ENCODE data around the gene RGS7. TPM values are rescaled to one million over a fixed set of nuclear protein-coding genes. Genes with fewer than 3 reads are reported as not detected.
"Not testable (repeated sequence)": the region's sequence is repeated elsewhere in the genome, so short reads cannot be mapped to it uniquely, and the experiment has no call there.

The RGS7 gene
- total RNA-seq, 1 donor from 2014 or later = not detected

DNA sequence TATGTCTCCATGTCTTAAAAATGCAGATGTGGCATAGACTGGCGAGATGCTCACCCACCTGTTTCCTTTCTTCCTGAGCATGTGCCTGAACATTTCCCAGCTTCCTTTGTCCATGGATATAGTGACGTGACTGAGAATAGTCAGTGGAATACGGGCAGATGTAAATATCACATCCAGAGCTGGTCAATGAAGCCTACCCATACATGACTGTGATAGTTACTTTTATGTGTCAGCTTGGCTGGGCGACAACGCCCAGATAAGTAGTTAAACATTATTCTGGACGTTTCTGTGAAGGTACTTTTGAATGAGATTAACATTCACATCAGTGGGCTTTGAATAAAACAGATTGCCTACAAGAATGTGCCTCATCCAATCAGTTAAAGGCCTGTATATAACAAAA lies 135.7 kb downstream of the RGS7 start:
- ATAC-seq = no peak
- DNase-seq = no peak
- intact Hi-C loops (cut with micrococcal nuclease) = no loop called here

DNA sequence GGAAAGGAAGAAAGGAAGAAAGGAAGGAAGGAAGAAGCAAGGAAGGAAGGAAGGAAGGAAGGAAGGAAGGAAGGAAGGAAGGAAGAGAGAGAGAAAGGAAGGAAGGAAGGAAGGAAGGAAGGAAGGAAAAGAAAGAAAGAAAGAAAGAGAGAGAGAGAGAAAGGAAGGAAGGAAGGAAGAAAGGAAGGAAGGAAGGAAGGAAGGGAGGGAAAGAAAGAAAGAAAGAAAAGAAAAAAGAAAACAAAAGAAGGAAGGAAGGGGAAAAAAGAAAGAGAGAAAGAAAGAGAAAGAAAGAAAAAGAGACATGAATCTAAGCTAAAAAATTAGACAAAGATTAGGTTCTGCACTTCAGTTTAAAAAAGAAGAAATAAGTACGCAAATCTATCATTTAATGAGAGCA lies 136.1 kb downstream of the RGS7 start:
- DNase-seq; intact Hi-C loops (cut with micrococcal nuclease); ATAC-seq: not testable (repeated sequence)

DNA sequence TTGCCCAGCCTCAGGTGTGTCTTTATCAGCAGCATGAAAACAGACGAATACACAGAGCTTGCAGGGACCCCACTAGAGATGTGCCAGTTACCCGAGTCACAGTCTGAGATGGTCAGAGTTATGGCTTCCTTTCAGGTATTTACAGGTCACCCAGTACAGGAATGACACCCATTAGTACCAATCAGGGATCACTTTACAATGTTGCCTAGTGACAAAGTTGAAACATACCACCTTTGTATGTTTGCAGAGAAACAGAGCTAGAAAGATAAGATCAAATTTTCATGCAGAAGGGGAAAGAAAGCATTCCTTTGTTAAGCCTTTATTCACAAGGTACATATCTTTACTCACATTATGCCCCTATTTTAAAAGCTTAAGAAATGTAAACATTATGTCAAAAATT lies 137.6 kb downstream of the RGS7 start:
- intact Hi-C loops (cut with micrococcal nuclease) = no loop called here
- no peak for ATAC-seq
- DNase-seq = no peak

DNA sequence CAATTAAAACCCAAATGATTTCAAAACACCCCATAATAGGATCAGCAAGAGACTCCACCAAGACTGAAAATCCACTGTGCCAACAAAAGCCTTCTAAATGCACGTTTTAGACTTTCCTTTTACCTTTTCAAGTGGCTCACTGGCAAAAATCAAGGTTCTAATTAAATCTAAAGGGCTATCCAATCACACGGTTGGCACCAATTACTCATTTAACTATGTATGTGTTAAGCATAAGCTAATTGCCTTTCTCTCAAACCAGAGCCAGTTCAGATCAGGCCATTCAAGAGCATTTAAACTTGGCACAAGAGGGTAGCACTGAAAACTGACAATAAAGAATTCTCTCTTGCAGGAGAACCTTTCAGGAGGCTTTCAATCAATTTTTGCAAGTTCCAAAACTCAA lies 139.5 kb downstream of the RGS7 start:
- no peak for ATAC-seq
- no peak for DNase-seq
- intact Hi-C loops (cut with micrococcal nuclease) = no loop called here

DNA sequence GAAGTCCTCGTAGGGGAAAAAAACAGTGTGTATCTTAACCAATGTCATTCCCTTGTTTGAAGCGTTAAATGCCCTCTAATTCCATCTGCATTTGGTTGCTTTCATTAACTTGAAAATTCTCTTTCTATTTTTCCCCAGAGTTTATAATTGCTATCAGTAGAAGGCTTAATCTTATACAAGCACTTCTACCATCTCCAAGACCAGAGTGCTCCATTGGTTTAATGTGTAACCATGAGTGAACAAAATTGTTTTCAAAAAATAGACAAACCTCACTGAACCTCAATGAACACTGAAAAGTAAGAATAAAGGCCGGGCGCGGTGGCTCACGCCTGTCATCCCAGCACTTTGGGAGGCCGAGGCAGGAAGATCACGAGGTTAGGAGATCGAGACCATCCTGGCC lies 141.3 kb downstream of the RGS7 start:
- DNase-seq = no peak
- intact Hi-C loops (cut with micrococcal nuclease) = no loop called here
- no peak for ATAC-seq

DNA sequence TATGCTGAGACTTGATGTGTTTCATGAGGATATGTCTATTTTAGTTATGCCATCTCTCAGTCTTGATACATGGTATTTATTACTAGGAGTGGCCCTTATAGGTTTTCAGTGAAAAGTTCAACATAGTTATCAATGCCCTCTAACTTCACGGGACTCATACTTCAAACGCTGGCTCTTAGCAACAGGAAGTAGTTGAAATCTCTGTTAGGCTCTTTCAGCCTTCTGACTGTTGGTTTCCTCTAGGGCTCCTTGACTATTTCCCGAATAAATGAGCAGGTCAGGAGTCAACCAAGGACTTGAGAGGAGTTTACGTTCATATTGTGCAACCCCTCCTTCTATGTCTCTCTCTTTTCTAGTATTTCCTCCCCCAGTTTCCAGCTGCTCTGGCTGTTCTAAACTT lies 141.8 kb downstream of the RGS7 start:
- no peak for ATAC-seq

DNA sequence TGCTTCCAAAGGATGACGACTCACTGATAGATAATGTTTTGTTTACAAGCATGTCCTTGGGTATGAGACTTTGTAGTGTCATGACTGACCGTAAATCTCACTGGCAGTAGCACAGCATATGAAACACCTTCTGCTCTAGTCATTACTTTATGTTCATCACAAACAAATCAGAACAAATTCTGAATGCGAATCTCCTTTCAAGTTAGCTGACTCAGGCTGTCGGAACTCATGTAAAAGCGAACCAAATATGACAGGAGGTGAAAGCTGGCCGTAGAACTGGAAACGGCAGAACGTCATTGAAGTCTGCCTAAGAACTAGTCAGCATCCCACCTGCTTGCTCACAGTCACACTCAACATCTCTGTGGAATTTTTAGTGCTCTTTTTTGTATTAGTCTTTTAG lies 143.9 kb downstream of the RGS7 start:
- ATAC-seq (no peak), DNase-seq (no peak)
- intact Hi-C loops (cut with micrococcal nuclease) = no loop called here

More for the DNA sequence above, 141.8 kb downstream of the RGS7 start:
- intact Hi-C loops (cut with micrococcal nuclease) = no loop called here
- DNase-seq = no peak

DNA sequence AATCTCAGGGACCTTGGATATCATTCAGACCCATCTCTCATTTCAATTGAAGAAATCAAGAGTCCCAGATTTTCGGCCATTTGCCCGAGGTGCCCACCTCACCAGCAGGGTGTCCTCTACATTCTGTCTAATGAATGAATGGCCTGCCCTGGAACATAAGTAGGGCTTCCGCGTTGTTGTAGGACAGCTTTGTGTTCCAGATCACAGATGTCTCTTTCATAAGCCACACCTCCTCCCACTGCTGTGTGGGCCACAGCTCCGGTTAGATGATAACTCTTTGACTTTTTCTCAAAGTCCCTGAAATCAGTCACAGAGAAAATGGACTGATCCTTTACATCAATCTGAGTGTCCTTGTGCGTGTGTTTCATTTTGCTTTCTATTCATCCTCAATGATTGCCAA lies 144.4 kb downstream of the RGS7 start:
- ATAC-seq (no peak), DNase-seq (no peak)
- intact Hi-C loops (cut with micrococcal nuclease) = no loop called here

DNA sequence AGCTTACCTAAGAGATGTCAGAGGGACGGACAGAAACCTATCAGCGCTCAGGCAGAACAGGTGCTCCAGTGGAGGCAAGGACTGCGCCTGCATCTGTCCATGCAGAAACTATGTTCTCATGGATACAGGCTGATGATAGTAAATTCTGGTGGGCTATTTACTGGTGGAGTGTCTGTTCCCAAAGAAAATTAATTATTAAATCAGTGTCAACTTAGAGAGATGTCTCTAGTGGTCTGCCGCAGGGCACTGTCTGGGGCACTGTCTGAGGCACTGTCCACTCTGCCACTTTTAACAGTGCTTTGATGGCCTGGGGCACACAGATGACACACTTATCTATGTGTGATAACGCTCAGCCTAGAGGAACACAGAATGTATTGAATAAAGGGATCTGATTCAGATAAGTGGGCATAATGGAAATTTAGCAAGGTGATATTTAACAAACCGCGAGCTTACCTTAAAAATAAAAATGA lies 148.1 kb downstream of the RGS7 start:
- intact Hi-C loops (cut with micrococcal nuclease) = no loop called here
- no peak for DNase-seq
- no peak for ATAC-seq

DNA sequence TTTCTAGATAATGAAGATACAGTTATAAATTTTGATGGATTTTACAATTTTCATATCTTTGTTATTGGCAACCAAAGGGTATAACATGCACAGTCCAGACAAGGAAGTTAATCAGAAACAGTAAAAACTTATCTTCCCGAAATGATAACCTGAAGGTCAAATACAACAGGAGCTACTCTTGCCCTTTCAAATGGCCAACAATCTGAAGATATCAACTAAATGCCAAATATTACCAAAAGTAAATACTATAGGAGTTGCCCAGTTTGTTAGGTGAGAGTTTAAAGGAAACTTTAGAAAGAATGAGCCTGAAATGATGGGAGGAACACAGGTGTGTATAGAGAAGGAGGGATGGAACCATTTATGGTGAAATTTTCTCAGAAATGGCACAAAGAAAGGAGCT lies 153.2 kb downstream of the RGS7 start:
- ATAC-seq = no peak
- intact Hi-C loops (cut with micrococcal nuclease) = no loop called here
- DNase-seq = no peak

DNA sequence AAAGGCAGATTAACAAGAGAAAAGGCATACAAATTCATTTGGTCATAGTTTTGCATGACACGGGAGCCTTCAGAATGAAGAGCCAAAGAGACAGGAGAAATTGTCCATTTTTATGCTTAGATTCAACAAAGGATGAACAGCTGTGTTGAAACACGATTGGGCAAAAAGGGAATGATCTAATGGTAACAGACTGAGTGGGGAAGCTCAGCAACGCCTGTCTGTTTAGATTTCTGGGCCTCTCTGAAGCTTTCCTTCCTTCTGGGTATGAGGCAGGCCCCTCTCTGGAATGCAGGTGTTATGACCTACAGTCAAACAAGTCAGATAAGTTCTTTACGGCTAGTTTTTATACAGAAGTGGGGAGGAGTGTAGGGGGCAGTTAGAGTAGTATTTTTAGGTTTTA lies 154.6 kb downstream of the RGS7 start:
- DNase-seq (no peak), ATAC-seq (no peak)
- intact Hi-C loops (cut with micrococcal nuclease) = no loop called here

DNA sequence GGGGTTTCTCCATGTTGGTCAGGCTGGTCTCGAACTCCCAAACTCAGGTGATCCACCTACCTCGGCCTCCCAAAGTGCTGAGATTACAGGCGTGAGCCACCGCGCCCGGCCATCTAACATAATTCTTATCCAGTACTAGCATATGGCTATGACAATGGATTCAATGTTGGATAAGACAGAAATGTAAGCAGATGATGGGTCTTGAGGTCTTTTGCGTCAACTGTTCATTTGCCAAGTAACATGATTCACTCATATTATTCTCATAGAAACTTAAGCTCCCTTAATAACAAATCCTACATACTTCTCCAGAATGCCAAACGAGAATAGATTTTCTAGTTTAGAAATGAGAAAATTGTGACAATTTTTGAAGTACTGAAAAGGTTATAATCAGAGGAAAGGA lies 170.3 kb downstream of the RGS7 start:
- intact Hi-C loops (cut with micrococcal nuclease) = no loop called here
- ATAC-seq = no peak

DNA sequence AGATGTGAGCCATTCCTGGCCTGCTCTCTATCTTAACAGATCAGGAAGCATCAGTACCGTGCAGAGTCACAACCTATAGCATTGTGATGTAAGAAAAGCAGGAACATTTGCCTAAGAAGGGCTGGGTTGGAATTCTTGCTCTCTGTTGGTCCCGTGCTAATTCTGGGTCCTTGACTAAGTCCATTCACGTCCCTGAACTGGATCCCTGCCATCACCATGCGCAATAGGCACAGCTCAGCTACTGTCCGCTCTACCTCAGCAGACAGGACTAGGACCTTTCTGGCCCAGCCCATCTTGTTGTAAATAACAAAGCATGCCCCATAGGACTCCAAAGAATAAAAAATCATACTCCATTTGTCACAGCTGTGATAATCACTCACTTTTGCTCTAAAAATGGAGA lies 175.0 kb downstream of the RGS7 start:
- intact Hi-C loops (cut with micrococcal nuclease) = no loop called here
- DNase-seq (no peak), ATAC-seq (no peak)

More for the DNA sequence above, 170.3 kb downstream of the RGS7 start:
- DNase-seq = no peak

DNA sequence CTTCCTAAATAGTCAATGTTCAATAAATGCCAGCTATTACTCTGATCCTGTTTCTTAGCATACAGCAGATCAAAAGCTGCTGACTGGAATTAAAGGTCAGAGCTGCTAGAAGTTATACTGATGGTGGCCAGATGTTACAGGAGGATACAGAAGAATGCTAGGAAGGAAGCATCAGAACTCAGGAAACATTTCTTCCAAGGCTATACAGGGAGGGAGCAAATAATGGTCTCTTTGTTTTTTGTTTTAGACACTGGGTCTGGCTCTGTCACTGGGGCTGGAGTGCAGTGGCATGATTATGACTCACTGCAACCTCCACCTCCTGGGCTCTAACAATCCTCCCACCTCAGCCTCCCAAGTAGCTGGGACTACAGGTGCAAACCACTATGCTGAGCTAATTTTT lies 175.5 kb downstream of the RGS7 start:
- DNase-seq (no peak), ATAC-seq (no peak)
- intact Hi-C loops (cut with micrococcal nuclease) = no loop called here

DNA sequence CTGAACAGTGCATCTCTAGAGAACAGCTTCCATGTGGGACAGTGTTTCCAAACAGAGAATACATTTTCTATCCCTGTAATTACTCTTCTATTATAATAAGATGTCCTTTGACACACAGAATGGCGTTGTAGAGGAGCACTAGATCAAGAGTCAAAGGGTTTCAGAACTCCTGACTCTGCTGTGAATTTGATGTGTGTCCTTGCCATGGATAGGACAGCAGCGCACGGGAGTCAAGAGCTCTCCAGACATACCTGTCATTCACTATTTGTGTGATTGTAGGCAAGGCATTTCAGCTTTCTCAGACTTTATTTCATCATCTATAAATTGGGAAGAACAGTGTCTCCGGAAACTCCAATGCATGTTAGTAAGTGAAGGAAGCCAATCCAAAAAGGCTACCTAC lies 176.4 kb downstream of the RGS7 start:
- no peak for ATAC-seq
- no peak for DNase-seq
- intact Hi-C loops (cut with micrococcal nuclease) = no loop called here

DNA sequence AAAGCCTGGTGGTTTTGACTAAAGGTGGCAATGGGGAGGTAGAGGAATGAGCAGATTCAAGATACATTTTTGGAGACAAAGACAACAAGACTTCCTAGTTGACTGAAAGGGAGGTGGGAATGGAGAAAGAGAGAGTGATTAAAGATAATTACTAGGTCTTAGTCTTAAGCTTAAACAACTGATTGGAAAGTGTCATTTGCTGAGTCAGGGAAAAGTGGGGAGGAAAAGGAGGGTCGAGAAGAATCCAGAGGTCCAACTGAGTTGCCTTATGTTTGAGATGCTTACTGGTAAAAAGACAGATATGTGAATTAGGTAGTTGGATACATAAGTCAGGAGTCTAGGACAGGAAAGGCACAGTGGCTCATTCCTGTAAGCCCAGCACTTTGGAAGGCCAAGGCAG lies 179.3 kb downstream of the RGS7 start:
- intact Hi-C loops (cut with micrococcal nuclease) = no loop called here
- ATAC-seq = no peak

DNA sequence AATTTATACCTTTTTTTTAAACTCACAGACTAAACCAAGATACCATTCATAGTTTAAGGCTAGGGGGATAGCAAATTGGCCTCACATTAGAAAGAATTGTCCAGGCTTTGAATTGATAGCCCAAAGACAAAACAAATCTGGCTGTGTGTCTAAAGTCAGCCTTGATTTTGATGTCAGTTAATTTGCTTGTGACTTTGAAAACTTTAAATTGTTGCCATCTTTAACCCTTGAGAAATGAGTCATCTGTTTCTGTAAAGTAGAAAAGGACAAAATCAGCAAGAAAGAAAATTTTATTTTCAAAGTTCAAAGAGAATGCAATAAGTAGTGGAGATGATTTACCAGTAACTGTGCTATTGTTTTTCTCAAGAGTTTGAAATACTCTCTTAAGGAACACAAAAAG lies 184.5 kb downstream of the RGS7 start:
- DNase-seq = no peak
- intact Hi-C loops (cut with micrococcal nuclease) = no loop called here
- no peak for ATAC-seq

More for the DNA sequence above, 179.3 kb downstream of the RGS7 start:
- no peak for DNase-seq

DNA sequence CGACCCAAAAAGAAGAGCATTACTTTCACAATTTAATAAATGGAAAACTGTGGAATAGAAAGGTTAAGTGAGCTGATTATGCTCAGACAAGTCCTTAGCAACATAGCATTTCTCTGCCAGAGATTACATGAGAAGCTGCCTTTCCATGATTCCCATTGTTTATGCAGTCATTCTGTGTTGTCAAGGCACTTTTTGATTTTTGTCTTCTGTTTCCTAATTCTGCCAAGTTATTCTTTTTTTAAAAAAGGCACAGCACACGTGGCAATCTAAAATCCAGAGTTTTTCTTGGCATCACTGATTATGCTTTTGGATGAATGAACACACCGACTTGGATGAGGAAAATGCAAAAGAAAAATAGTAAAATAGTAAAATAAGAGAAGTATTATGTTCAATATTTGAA lies 185.0 kb downstream of the RGS7 start:
- intact Hi-C loops (cut with micrococcal nuclease) = no loop called here
- DNase-seq (no peak), ATAC-seq (no peak)

DNA sequence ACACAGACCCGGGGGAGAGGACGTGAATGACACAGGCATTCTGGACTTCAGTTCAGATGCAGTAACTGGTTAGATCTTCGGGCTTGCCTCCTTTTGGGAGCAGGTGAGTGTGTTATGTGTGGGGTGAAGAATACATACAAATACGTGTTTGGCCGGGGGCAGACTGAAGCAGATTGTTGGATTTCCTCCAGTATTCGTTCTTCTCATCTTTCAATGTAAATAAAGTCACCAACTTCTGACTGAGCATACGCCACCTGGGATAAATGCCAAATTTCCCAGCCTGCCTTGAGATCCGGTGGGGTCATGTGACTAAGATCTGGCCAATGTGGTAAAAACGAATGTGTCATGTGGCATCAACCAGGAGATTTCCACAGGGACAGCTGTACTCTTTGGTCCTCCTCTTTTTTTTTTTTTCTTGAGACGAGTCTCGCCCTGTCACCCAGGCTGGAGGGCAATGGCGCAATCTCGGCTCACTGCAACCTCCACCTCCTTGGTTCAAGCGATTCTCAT lies 189.8 kb downstream of the RGS7 start:
- no peak for DNase-seq
- intact Hi-C loops (cut with micrococcal nuclease) = no loop called here
- ATAC-seq = no peak

DNA sequence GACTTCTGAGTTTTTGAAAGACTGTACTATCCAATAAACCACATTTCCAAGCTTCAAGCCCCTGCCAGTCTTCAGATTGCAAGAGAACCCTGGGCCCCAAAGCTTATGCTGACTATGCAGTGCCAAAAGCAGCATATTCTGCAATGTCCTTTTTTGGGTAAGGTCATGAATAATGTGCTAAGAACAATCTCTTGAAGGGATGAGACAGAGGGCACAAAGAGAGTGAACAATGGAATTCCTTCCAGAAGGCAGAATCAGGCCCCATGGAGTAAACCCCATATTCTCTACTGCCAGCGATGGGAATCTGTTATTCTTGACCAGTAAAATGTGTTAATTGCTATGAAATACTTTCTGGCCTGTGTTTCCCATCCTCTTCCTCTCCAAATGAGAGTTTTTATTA lies 190.4 kb downstream of the RGS7 start:
- ATAC-seq (no peak), DNase-seq (no peak)
- intact Hi-C loops (cut with micrococcal nuclease) = no loop called here

DNA sequence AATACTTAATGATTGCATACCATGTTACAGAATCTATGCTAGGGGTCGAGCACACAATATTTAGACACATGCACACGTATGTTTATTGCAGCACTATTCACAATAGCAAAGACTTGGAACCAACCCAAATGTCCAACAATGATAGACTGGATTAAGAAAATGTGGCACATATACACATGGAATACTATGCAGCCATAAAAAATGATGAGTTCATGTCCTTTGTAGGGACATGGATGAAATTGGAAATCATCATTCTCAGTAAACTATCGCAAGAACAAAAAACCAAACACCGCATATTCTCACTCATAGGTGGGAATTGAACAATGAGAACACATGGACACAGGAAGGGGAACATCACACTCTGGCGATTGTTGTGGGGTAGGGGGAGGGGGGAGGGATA lies 191.7 kb downstream of the RGS7 start:
- ATAC-seq; intact Hi-C loops (cut with micrococcal nuclease); DNase-seq: not testable (repeated sequence)

DNA sequence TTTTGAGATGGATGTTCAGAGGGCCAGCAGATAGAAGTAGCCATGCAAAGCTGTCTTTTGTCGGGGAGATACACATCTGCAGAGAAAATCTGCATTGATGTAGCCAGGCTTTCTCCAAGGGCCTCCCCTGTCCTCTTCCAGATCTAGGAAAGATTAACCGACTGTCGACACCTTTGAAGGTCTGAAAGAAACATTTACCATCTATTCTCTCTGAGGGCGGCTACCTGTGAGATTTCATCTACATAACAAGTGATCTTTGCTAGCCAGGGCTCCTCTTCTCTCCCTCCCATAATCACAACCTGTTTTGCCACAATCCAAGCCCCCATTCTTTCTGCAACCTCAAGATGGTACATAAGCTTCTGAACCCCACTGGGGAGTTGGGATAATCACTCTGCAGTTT lies 193.6 kb downstream of the RGS7 start:
- ATAC-seq = no peak
- intact Hi-C loops (cut with micrococcal nuclease) = no loop called here
- no peak for DNase-seq
